Forelimb muscle (tissue), 1 donor: Measurements from ENCODE around the gene NEB. TPM values are rescaled to one million over a fixed set of nuclear protein-coding genes. Genes with fewer than 3 reads are reported as not detected.
"Not testable (repeated sequence)": the region's sequence is repeated elsewhere in the genome, so short reads cannot be mapped to it uniquely, and the experiment has no call there.

ENCODE experiments used
- DNase-seq: peaks from one replicate; pipeline ENCODE4 v3.0.0-alpha.2; 2013; ENCODE audit warnings: low read depth
- polyA plus RNA-seq: library from polyadenylated mRNA; unstranded; fragments of 120-200 nt; gene quantifications from one replicate; pipeline ENCODE4 v1.2.1, GENCODE V29; 2013; ENCODE audit not compliant: insufficient read length

The NEB gene
- polyA plus RNA-seq, 1 donor: 1,544 TPM

DNA sequence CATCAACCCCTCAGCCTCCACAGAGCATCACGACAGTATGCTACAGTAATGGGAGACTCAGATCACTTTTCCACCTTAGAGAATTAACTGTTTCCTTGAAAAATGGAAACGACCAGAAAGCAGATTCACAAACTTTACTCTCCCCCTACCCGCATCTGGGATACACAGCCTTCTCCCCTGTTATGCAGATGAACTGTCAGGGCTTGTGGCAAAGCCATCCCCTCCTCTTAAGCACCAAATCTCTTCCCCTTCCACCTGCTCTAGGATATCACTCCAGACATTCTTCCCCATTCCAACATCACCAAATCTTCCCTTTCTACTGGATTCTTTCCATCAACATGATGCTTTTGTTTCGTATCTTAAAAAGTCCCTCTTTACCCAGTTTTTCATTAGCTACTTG lies 26.4 kb downstream of the NEB start:
- DNase-seq: no peak

DNA sequence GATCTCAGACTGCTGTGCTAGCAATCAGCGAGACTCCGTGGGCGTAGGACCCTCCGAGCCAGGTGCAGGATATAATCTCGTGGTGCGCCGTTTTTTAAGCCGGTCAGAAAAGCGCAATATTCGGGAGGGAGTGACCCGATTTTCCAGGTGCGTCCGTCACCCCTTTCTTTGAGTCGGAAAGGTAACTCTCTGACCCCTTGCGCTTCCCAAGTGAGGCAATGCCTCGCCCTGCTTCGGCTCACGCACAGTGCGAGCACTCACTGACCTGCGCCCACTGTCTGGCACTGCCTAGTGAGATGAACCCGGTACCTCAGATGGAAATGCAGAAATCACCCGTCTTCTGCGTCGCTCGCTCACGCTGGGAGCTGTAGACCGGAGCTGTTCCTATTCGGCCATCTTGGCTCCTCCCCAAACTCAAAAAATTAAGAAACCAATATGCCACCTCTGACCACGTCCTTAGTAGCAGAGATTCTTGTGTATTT lies 29.8 kb downstream of the NEB start:
- not testable (repeated sequence) for DNase-seq

DNA sequence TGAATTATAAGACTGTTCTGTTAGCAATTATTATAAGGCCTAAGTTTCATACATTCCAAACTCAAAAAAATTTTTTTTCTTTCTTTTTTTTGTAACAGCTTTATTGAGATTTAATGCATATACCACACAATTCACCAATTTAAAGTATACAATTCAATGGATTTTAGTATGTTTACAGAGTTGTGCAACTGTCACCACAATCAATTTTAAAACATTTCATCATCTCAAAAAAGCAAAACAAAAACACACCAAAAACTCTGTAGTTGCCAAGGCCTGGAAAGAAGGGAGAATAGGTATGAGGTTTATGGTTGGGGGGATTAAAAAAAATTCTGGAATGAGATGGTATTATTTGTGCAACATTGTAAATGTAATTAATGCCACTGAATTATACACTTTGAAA lies 36.1 kb downstream of the NEB start:
- not testable (repeated sequence) for DNase-seq

DNA sequence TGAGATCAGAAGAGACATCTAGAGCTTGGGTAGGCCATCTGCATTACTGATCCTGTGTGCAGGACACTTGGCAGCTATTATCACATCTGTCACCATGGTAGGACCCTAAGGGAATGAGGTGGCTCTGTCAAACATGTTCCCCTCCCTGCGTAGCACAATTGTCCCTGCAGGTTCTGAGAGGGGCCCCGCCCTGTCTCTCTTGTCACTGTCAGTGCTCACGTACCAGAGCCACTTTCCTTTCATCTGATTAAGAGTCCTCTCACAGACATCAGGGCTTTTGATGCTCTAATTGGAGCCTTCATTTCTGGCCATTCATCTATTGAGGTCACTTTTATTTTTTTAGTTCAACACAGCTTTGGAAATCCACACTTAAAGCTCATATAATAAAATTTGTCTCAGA lies 38.5 kb downstream of the NEB start:
- DNase-seq: no peak

GRCh38 chr2:151691631-151692030 lies 42.6 kb downstream of the NEB start:
- DNase-seq: no peak

DNA sequence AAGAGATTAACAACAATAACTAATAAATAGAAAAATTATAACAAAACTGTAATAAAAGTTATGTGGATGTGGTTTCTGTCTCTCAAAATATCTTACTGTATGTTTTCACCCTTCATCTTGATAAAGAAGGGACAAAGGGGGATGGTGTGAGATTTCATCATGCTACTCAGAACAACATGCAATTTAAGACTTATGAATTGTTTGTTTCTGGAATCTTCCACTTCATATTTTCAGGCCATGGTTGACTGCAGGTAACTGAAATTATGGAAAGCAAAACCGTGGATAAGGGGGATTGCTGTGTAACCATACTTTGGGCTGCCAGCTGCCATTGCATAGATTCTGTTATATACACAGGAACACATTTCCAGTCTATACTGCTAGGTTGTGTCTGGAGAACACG lies 45.6 kb downstream of the NEB start:
- DNase-seq: no peak

- no peak for DNase-seq
These were observed 51.7 kb downstream of the NEB start for GRCh38 chr2:151682459-151683003.

GRCh38 chr2:151681051-151681450 lies 53.2 kb downstream of the NEB start:
- DNase-seq: no peak

DNA sequence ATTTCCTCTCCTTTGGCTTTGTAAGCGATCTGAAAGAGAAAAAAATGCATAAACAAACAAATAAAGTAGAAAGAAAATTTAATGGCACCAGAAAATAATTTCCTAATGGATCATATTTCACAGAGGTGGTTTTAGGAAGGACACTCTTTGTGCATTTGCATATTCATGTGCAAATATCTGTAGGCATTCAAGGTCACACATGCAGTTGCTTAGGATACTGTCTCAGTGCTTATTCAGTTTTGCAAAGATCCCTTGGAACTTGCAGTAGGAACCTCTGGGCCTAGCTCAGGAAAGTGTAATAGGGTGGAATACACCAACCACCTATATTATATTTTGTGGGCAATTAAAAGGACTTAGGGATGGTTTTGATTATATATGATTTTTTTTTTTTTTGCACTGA lies 54.3 kb downstream of the NEB start:
- no peak for DNase-seq

DNA sequence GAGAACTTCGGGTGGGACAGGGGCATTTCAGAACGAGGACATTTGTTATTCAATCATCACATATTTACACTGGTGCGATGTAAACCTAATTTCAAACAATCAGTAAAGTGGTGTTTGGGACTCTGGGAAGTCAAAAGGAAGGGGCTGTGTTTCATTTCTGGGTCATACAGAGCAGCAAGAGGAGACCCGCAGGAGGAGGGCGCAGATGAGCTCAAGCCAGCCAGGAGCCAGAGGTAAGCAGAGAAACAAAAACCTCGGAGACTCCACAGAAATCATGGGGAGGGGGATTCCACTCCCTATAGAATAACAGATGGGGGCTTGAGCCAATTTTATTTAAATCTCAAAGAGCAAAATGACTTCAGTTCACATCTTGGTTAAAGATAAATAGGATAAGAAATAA lies 55.4 kb downstream of the NEB start:
- DNase-seq: no peak

DNA sequence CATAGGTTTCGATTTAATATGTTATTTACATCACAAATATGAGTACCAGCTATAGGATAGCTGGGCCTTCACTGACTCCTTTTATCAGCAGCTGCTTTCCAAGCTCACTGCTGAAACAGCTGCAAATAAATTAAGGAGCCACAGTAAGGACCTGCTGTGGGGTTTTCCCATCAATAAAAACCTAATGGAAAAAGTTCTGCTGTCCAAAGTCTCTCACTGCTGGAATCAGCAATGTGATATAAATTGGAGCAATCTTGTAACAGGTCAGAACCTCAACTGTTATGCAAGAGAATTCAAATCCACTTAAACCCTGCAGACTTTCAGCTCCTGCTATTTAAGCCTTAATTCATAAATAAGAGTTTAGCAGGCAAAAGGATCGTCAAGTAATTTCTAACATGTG lies 61.3 kb downstream of the NEB start:
- peak; percentile 26 for DNase-seq

GRCh38 chr2:151672277-151672676 lies 62.0 kb downstream of the NEB start:
- no peak for DNase-seq

DNA sequence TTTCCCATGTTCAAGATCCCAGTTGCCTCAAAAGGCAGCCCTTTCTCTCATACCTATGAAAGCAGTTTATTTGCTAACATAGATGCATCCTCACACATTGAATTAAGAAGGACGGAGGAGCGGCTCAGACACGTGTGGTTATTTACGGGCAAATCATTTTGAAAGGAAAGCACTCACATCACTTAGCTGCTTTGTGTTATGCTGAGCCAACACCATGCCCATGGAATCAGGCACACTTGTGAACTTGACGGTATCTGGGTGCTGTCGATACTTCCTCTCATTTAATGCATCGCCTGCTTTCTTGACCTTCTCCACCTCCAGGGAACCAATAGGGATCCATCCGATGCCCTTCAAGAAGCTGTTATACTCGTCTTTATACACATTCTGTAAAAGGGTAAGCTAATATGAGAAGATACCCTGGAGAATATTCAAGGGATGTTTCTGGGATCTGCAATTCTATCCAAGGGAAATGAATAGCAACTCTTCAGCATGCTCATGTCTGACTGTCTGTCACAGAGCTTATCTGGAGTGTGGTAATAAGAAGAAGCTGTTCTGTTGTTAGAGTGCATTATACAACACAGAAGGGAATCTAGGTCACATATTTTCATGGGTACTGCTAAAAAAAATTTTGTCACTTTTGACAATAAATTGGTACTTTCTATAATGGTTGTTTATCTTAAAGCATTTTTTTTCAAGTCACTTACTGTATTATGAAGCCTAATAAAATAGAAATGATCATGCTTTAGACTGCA lies 63.3 kb downstream of the NEB start:
- no peak for DNase-seq

DNA sequence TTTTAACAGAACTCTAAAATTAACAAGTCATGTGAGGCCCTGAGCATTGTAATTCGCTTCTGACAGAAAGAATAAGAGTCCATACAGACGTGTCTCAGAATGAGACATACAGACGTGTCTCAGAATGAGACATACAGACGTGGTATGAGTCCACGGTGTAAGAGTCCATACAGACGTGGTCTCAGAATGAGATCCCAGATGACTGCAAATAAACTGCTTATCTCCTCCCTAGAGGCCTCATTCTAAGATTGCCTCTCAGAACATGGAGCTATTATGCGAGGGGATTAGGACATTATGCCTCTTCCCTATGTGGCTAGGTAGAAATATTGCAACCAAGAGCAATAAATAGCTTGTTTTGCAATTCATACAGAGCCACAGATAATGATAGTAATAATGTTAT lies 63.9 kb downstream of the NEB start:
- no peak for DNase-seq

DNA sequence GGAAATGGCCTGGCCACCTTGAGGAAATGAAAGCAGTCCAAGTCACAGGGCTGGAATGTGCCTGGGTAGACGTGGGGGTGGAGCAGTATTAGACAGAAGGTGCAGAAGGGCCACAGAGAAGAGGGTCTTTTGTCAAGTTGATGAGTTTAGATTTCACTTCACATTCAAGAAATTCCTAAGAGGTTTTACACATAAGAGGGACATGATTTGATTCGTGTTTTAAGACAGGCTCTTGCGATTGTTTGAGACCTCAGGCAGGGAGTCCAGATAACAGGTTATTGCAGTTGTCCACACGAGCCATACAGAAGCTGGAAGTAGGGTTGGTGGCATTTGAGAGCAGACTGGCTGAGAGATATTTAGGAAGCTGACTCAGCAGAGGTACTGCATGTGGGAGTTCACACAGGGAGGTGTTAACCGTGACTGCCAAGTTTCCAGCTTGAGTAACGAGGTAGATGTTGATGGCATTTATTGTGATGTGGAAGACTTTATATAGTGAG lies 64.6 kb downstream of the NEB start:
- DNase-seq: no peak

- DNase-seq: no peak
These were observed 65.5 kb downstream of the NEB start for GRCh38 chr2:151668737-151669136.

- DNase-seq: no peak
These were observed 68.3 kb downstream of the NEB start for GRCh38 chr2:151665959-151666358.

DNA sequence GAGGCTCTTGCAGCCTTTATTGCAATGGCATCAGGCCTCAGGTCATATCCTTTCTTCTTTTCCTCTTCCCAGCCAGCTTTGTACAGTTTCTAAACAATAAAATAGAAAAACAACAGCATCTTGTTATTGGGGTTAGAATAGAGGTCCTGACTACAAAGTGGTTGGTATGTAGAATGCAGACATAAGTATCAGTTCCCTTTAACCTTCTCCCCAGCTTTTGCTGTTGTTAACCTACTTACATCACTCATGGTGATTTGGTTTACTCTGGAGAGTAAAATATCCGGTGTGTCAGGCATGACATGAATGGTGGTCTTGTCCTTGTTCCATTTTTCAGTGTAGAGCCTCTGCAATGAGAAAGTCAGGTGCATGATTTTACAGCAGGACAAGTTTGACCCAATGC lies 69.8 kb downstream of the NEB start:
- DNase-seq: no peak

GRCh38 chr2:151661625-151662024 lies 72.7 kb downstream of the NEB start:
- no peak for DNase-seq

DNA sequence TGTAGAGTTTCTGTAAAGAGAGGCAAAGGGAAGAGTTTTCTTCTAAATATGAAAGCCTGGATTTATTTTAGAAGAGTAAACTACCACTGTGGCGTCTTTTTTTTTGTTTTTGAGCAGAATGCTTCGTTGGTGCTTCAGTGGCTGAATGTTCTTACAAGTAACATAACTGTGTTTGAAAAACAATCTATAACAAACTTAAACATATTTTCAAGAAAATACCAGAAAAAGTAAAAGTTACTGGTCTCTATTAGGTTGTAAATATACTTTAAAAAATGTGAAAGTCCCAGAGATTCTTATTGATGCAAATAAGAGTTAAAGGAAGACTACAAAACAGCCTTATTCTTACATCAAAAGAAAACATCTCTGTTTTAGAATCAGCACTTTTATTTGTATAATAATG lies 76.2 kb downstream of the NEB start:
- DNase-seq: no peak

GRCh38 chr2:151657667-151658076 lies 76.6 kb downstream of the NEB start:
- DNase-seq: no peak

DNA sequence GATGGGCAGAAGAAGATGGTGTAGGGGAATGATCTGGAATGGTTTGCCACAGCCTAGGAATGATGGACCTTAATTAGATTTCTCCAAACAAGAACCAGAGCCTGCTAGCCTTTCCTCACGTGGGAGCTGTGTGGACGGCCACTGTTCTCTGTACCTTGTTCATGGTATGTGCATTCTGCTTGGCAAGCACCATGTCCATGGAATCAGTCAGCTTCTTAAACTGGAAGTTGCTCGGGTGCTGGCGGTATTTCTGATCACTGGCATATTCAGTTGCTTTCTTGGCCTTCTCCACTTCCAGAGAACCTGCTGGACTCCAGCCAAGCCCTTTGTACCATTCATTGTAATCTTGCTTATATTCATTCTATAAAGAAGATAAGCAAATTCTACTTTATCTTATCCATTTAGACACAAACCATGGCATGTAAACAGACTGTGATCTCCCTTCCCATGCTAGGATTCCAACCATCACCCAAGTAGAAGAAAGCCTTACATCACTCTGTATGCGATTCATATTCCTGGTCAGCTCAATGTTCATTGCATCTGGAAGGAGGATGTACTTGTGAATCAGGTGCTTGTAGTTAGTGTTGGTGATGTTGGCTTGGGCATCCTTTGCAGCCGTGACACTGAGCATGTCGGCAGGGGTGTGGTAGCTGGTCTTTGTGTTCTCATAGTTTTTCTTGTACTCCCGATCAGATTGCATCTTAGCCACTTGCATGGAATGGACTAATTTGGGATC lies 78.4 kb downstream of the NEB start:
- DNase-seq: no peak

GRCh38 chr2:151654891-151655290 lies 79.4 kb downstream of the NEB start:
- DNase-seq: no peak
